Pons (tissue), 1 donor: ENCODE data around the gene PDE4D.
A peak's percentile ranks its signal among the peaks of the same experiment; 100 is the strongest.
"Not testable (repeated sequence)": the region's sequence is repeated elsewhere in the genome, so short reads cannot be mapped to it uniquely, and the experiment has no call there.

ENCODE experiments used
- DNase-seq: peaks from one replicate; pipeline ENCODE4 v3.0.0-alpha.2; 2016; ENCODE audit warnings: low spot score

PDE4D gene

DNA sequence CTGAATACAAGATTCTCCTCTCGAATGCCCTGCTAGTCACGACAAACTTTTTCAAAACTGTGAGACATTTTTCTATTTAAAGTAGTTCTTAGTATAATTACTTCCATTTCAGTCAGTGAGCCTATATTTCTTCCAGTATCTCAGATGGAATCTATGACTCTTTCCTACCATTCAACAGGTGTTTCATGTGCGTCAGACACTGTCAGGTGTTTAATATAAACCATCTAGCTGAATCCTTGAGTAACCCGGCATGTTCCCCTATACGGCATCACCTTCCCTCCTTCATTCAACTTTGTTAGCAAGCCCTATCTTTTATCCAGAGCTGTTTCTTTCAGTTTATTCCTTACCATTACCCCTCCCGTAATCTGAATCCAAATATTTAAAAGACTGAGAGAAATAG lies 891.8 kb downstream of the PDE4D start:
- DNase-seq: no peak

DNA sequence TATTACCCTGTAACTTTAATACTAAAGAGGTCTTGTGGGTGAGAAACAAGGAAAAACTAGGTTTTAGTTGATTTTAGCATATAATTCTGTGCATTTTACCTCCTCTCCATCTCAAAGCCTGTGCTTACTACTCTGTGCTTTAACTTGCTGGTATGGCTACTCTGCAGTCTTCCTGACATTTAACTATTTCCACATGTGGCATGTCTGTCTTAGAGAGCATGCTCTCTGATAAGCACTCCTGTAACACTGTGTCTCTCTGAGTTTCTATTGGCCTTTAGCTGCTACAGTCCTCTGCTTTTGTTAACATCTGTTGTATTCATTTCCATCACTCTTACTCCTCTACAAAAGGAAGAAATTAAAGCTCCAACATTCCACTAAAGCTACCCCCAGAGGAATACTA lies 892.4 kb downstream of the PDE4D start:
- no peak for DNase-seq

DNA sequence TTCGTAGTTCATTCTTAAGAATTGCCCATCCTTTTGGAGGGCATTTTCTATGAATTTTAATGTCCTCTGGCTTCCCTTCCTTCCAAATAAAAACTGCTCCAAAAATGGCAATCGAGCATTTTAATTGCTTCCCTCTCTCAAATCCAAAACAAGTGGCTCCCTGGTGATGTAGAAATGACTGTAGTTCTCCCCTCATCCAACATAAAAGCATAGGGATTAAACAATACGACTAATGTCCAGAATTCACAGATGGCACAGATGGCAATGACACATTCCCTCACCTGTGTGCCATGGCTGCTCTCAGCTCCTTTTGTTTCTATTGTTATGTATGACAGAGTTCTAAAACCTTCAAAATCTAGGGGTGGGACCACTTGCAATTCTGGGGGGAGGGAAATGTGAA lies 893.3 kb downstream of the PDE4D start:
- no peak for DNase-seq

DNA sequence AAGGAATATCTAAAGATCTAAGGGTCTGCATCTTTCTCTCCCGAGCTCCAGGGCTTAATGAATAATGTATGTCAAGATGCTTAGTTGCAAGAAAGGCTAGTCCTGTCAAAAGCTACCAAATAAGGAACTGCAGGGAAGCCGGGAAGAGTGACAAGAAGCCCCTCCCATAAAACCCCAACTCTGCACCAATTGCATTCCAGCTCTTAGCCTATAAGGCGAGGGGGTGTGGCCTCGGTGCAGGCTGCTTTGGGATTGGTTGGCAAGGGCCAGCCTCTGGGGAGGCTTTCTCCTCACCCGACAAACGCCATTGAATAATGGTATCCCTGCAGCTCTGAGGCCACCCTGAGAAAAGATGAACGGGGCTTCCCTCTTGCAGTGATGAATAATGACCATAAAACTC lies 893.7 kb downstream of the PDE4D start:
- DNase-seq: peak; percentile 94

DNA sequence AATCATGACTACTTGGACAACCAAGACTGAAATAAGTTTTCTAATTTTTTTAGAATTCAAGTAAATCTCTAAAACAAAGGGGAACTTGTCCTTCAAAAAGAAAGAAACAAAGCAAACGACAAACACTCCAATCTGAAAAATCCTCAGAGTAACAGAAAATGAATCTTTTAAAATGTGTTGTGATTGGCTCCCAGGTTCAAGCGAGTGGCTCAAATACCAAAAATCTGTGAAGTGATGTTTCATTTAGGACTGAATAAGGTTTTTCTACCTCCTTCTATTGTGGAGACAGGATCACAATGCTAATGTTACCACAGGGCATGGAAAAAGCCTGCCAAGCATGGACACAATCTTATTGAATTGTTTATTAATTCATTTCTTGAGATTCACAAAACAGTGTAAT lies 895.0 kb downstream of the PDE4D start:
- peak; percentile 42 for DNase-seq

DNA sequence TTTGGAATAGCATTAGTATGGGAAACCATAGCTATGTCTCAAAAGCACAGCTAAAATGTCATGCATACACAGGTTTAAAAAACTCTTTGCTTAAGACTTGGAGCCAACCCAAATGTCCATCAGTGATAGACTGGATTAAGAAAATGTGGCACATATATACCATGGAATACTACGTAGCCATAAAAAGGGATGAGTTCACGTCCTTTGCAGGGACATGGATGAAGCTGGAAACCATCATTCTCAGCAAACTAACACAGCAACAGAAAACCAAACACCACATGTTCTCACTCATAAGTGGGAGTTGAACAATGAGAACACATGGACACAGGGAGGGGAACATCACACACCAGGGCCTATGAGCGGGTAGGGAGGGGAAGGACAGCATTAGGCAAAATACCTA lies 897.7 kb downstream of the PDE4D start:
- DNase-seq: not testable (repeated sequence)

DNA sequence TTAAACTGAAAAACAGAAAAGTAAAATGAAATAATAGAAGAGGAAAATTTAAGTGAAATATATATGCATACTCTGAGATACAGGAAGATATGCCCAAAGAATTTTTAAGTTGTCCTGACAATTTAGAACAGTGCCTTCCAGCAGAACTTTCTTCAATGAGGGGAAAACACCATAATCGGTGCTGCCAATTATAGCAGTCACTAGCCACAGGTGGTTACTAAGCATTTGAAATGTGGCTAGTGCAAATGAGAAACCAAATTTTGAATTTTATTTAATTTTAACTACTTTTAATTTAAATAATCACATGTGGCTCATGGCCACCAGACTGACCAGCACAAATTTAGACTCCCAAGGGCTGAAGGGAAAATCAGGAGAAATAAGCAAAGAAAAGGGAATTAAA lies 900.1 kb downstream of the PDE4D start:
- no peak for DNase-seq

DNA sequence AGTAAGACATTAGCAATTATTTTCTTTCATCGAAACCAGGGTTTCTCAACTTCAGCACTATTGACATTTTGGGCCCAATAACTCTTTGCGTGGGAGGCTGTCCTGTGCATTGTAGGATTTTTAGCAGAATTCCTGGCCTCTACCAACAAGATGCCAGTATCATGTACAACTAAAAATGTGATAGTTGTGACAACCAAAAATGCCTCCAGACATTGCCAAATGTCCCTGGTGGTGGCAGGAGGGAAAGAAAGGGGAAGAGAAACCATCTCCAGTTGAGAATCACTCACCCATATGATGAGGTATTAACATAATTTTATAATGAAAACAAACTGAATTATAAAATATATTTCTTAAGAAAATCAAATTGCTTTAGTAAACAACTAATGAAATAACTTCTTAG lies 904.6 kb downstream of the PDE4D start:
- DNase-seq: no peak

DNA sequence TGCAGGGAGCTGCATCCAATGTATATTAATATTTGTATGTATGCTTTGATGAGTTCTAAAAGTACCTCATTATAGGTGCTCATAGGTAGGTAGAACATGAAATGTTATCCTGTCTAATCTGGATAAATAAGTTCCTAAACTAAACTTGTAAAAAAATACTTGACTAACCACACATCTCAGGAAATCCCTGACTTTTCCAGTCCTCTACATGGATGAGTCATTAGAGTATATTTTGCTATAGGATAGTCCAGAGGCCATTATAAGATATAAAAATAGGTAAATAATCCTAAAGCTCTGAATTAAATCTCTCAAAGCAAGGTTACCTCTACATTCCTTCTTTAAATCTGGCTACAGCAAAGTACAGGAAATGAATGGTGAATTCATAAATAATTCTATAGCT lies 906.3 kb downstream of the PDE4D start:
- no peak for DNase-seq

DNA sequence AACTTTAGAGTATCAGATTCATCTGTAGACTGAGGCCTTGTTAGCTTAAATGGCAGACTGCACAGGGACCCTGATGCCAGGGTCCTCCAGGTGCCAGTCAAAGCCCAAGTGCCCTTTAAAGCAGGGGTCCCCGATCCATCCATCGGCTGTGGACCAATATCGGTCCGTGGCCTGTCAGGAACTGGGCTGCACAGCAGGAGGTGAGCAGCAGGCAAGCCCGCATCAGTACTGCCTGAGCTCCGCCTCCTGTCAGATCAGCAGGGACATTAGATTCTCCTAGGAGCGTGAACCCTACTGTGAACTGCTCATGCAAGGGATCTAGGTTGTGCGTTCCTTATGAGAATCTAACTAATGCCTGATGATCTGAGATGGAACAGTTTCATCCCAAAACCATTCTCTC lies 907.2 kb downstream of the PDE4D start:
- no peak for DNase-seq

DNA sequence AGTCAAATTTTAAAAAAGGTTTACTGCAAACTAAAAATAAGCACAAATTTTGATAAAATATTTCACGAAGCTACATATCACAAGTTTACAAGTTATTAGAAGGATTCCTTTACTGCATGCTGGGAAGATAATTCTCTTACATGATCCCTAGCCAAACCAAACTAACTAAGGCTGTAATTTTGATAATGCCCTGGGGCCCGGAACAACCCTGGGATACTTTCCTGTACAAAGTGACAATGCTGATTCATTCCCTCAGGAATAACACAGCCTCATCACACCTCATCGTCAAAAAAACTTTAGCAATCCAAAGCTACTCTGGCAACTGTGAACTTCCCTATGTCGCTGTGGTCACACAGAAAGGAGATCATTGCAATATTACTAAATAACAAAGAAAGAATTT lies 907.8 kb downstream of the PDE4D start:
- DNase-seq: no peak

DNA sequence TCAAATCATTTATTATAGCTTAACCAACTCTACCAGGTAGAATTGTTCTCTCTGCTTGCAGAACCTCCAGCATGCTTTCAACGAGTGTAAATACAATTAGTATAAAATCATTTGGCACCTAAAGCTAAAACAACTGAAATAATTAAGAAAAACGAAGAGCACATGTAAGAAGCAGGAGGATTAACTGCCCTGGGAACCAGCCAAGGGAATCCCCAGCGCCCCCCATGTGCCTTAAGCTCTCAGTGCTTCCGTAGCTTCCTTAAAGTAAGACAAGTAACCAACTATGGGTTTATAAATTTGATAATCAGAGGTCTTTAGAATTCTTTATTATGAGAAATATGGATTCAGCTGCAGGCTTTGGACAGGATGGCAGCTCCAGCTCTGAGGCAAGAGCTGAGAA lies 908.2 kb downstream of the PDE4D start:
- DNase-seq: no peak

DNA sequence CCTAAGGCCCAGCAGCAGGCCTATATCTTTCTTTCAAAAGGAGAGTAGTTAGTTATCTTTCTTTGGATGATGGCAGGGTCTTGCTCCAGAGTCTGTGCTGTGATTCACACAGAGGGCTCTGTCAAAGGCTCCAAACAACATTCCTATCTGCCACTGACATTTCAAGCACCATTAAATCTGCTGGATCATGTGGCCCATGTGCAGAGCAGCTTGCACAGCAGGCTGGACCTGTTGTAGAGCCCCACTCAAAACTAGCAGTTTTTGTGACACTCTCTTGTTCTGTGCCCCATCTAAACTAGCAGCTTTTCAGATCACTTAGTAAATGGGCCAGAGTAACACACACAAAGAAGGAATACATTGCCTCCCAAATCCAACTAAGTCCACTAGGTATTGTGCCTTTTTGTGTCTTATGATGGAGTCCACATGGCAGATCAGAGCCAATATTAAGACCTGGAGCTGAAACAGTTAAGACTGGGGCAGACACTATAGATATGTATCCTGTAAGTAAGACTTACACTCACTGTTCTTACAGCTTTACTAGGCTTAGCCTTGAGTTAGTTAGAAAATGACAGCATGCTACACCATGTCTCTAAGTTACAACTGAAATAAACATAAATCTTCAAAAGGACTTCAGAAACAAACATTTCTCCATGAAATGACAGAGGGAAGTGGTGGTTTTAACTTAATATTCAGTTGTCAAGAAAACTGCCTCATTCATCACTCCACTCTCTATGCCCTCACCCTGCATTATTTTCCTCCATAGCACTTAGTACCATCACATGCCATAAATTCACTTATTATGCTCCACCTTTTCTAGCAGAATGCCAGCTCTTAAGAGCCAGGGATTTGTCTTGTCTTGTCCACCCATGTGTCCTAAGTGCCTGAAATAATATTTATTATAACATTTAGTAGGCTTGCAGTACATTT lies 909.7 kb downstream of the PDE4D start:
- DNase-seq: no peak

DNA sequence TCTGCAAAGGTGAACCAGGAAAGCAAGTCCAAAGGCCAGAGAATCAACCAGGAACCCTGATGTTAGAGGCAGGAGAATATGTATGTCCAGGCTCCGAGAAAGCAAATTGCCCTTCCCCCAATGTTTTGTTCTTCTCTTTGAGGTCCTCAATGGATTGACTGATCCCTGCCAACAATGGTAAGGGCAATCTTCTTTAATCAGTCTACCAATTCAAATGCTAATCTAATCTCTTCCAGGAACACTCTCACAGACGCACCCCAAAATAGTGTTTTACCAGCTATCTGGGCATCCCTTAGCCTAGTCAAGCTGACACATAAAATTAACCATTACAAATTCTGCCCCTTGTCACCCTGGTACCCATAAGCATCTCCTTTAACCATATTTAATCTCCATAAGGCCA lies 912.6 kb downstream of the PDE4D start:
- DNase-seq: no peak

DNA sequence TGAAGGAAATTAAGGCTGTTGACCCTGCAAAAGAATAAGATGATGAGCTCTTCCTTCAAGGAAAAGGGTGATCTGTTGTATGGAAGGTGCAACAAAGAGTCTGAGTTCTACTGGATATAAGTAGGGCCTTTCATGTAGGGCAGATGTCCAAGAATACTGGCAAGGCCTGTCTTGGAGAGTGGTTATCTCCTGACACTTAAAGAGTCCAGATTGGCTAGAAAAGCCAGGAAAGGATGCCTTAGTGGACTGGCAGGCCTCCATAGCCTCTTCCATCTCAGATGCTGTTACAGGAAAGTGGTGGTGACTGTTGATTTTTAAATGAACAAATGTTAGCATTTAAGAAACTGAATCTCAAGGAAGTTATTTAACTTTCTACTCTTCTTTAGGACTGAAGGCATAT lies 914.4 kb downstream of the PDE4D start:
- no peak for DNase-seq

DNA sequence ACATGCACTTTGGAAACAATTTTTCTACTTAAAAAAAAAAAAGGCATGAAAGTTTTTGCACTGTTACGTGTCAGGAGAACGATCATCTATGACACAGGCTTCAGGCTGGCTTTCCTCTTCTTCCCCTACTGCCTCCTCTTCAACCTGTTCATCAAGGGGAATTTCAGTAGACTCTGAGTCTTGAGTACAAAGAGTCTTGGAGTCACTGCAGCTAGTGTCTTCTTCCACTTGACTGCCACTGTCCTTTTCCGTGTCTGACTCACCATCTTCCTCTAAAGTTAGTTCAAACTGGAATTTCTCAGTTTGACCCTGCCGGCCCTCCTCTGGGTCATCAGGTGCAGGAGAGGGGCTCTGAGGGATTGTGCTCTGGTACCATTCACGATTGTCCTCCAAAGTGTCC lies 918.9 kb downstream of the PDE4D start:
- no peak for DNase-seq

DNA sequence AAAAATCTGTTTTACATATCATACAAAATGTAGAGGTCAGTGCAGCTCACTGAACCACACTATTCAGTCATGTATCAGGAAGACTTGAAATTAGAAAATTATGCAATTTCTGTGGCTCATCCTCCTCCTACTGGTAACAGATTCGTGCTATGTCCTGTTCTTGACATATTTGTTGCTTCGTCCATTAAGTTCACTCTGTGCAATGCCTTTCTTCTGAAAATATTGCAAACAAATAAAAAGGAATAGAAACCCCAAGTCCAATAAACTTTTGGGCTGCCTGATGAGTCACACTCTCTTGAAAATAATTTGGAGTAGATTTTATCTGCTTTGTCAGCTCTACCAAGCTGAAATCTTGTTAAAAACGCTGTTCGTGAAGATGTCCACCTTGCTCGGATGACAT lies 919.4 kb downstream of the PDE4D start:
- no peak for DNase-seq

DNA sequence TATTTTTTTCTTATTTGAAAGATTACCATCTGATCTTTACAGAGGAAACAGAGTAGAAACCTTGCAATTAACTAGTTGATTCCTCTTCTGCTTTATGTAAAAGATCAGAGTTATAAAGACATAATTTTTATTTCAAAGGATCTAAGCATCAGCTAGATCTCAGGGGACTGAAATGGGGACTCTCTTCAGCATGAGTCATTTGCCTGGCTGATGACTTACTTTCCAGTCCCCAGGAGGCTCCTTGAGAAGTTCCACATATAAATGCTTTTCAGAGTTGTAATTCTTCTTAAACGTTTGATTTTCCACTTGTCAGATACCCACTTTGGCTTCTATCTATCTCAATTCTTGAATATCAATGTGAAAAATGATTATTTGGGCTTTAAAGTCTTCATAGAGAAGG lies 921.2 kb downstream of the PDE4D start:
- DNase-seq: no peak

DNA sequence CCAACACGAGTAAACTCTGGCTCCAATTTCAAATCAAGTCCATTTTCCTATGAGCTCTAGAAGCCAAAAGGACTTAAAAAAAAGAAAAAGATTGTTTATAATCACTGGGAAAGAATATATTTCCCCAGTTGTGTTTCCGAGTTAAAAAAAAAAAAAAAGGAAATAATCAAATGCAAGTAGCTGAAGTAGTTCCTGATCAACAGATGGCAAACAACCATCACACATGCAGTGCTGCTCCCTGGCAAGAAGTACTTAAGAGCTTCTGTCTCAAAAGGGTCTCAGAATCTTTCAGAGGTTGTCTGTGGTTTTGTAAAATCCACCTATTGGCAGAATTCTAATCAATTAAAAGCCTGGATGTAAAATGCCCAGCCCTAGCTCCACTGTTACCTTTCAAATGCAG lies 922.8 kb downstream of the PDE4D start:
- no peak for DNase-seq

DNA sequence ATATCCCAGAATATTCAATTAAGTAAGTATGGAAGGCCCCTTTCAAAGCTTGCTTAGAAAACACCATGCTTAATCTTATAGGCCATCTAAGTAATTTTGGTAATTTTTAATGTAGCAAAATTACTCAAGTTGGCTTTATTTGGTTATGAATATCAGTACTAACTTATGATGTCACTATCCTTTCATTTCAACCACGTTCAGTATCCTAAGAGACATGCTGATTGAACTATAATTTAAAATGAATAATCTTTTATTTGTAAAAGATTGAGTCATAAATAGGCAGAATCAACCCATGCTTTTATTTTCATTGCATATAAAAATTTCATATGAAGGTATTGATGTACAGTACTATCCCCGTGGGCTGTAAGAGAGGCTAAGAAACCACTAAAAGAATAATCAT lies 923.7 kb downstream of the PDE4D start:
- DNase-seq: no peak

DNA sequence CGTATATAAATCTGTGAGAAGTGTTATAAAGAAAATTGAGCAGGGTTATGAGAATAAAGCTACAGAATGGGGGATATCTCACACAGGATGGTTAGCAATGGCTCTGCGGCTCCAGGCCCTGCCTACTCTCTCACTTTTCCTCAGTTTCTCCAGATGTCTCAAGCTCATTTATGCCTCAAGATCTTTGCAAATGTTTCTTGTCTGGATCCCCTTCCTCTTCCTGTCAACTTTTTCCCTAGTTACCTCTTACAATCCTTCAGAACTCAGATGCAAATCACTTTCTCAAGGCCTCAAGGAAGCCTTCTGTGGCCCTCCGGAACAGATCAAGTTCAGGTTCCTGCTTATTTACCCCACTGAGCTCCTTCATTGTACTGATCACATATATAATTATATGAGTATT lies 924.3 kb downstream of the PDE4D start:
- no peak for DNase-seq

DNA sequence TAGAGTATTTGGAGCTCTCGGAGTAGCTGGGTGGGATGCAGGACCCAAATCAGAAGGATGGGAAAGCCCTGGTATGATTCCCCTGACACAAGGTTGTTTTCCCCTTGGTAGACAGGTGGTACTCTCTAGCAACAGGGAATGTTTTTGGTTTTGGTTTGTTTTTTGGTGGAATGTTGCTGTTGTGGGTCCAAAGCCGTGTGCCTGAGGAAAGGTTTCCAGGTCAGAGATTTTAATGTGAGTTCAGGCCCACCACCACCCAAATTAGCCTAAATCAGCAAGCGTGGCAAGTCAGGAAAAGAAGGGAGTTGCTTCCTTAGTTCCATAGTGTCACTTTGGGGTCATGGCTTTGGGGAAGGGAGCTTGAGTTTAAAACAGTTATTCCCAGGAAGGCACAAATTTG lies 925.2 kb downstream of the PDE4D start:
- no peak for DNase-seq

DNA sequence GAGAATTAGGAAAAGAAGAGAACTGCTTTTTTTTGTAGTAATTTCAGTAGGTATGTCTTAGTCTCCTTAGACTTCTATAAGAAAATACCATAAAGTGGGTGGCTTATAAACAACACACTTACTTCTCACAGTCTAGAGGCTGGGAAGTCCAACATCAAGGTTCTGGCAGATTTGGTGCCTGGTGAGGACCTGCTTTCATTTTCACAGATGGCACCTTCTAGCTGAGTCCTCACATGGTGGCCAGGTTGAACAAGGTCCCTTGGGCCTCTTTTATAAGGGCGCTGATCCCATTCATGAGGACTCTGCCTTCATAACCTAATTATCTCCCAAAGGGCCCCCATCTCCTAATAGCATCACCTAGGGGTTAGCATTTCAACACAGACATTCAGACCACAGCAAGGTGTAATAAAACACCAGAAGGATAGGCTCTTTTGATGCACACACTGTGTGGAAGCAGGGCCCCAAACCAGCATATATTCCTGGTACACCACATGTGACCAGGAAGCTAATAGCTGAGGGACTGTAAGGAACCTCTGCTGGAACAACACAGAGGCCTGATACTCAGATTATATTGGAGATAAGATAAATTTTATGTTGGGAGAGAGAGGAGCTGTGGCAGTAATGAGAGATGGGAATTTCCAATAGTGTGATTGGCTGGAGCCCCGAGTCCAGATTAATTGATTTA lies 925.8 kb downstream of the PDE4D start:
- DNase-seq: no peak
